ENCODE results near the gene CCNB2.

The CCNB2 gene

GRCh38 chr15:59172289-59172901 is 67.4 kb downstream of the CCNB2 start:
- no peaks in the 10 kb centered on the region for H4K20me1 ChIP-seq
- no peak overlapping the region for H3K9ac ChIP-seq
- H3K9me3 ChIP-seq: no peaks in the 10 kb centered on the region
- TF ChIP-seq Cebpa-rat (IDR thresholded peaks at IDR 0.05): no peak
- H3K36me3 ChIP-seq: no peaks in the 10 kb centered on the region
- H3K27ac ChIP-seq: no peak overlapping the region
- H3K4me1 ChIP-seq: no peaks in the 10 kb centered on the region
- no peak overlapping the region for H3K4me3 ChIP-seq
- H3K27me3 ChIP-seq: no peaks in the 10 kb centered on the region
- H3K4me2 ChIP-seq: no peak overlapping the region

GRCh38 chr15:59173194-59173593 is 68.2 kb downstream of the CCNB2 start:
- H3K4me3 ChIP-seq: no peak overlapping the region
- H3K27ac ChIP-seq: no peak overlapping the region
- H3K4me1 ChIP-seq: no peaks in the 10 kb centered on the region
- H4K20me1 ChIP-seq: no peaks in the 10 kb centered on the region
- no peak for TF ChIP-seq Cebpa-rat (IDR thresholded peaks at IDR 0.05)
- H3K36me3 ChIP-seq: no peaks in the 10 kb centered on the region
- no peak overlapping the region for H3K9ac ChIP-seq
- H3K27me3 ChIP-seq: no peaks in the 10 kb centered on the region
- no peaks in the 10 kb centered on the region for H3K9me3 ChIP-seq
- H3K4me2 ChIP-seq: no peak overlapping the region

- no peak for TF ChIP-seq Cebpa-rat (IDR thresholded peaks at IDR 0.05)
- no peak overlapping the region for H3K4me3 ChIP-seq
- no peaks in the 10 kb centered on the region for H3K36me3 ChIP-seq
- no peaks in the 10 kb centered on the region for H3K9me3 ChIP-seq
- H3K9ac ChIP-seq: no peak overlapping the region
- no peak overlapping the region for H3K27ac ChIP-seq
- H3K4me2 ChIP-seq: no peak overlapping the region
- no peaks in the 10 kb centered on the region for H3K27me3 ChIP-seq
- no peaks in the 10 kb centered on the region for H3K4me1 ChIP-seq
- H4K20me1 ChIP-seq: no peaks in the 10 kb centered on the region
Measured at GRCh38 chr15:59174151-59174834, 69.3 kb downstream of the CCNB2 start.

All from BLaER1 (cell line).